Measurements from ENCODE around the gene SRCIN1. TPM values are rescaled to one million over a fixed set of nuclear protein-coding genes. Genes with fewer than 3 reads are reported as not detected.
A peak's percentile ranks its signal among the peaks of the same experiment; 100 is the strongest.
"Not testable (repeated sequence)": the region's sequence is repeated elsewhere in the genome, so short reads cannot be mapped to it uniquely, and the experiment has no call there.

The SRCIN1 gene
- 0.59 TPM for total RNA-seq (ENCODE audit: unreplicated experiment)
- long read RNA-seq = 0 reads

DNA sequence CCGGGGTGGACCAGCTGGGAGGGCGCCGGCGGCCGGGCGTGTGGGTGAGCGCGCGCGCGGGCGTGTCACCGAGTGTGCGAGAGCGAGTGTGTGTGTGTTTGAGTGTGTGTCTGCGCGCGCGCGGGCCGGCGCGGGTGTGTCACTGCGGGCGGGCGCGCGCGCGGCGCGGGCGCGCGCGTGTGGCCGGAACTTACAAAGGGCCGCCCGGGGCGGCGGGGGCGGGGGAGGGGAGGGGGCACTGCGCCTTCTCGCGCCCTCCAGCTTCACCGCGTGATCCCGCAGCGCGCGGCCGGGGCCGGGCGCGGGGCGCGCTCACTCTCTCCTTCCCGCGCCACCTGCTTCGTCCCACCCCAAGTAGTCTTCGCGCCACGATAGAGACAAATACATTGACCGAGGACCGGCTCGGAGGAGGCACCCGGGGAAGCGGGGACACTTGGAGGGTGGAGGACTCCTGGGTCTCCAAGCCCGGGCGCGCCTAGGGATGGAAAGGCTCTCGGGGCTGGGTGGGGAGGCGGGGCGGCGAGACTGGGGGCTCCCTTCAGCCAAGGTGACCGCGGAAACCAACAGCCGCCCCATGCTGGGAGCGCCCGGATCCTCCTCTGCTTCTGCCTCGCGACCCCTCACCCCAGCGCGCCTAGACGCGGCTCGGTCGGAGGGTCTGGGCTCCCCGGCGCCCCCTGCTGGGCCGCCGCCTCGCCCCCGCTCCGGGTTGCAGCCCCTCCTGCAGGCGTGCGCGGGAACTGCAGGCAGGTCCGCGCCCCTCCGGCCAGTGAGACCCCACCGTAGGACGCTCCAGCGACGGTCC is at the start of gene SRCIN1:
SRCIN1 (minus strand) TSS at position 112 of the 805 bp plus-strand sequence. CDS start 247 bp downstream, outside the sequence.
- H3K27me3 Mint-ChIP-seq (ENCODE audit: unreplicated experiment) = peaks cover 12% of the 10 kb centered on the region
- peak; percentile 58 for DNase-seq (ENCODE audit: low spot score)
- peak; percentile 100 for TF ChIP-seq CTCF (IDR thresholded peaks at IDR 0.05; ENCODE audit: unreplicated experiment)
- peaks cover 12% of the 10 kb centered on the region for H3K4me1 Mint-ChIP-seq (ENCODE audit: unreplicated experiment)
- H3K27ac Mint-ChIP-seq (ENCODE audit: unreplicated experiment) = no peak within 1 kb of the TSS
- H3K36me3 Mint-ChIP-seq (ENCODE audit: low read depth, unreplicated experiment) = peaks cover 9% of the 10 kb centered on the region
- H3K9me3 Mint-ChIP-seq (ENCODE audit: unreplicated experiment) = no peaks in the 10 kb centered on the region
- H3K4me3 Mint-ChIP-seq (ENCODE audit: unreplicated experiment) = no peak within 1 kb of the TSS

GRCh38 chr17:38654411-38655398 is 49.0 kb upstream of the SRCIN1 start:
- Mint-ChIP-seq H3K36me3 (ENCODE audit: low read depth, unreplicated experiment) (no peaks in the 10 kb centered on the region), H3K27me3 (ENCODE audit: unreplicated experiment) (no peaks in the 10 kb centered on the region), H3K4me1 (ENCODE audit: unreplicated experiment) (no peaks in the 10 kb centered on the region), H3K9me3 (ENCODE audit: unreplicated experiment) (no peaks in the 10 kb centered on the region), H3K27ac (ENCODE audit: unreplicated experiment) (no peak overlapping the region), H3K4me3 (ENCODE audit: unreplicated experiment) (no peak overlapping the region)
- DNase-seq (ENCODE audit: low spot score) = no peak
- TF ChIP-seq CTCF (IDR thresholded peaks at IDR 0.05; ENCODE audit: unreplicated experiment) = no peak

DNA sequence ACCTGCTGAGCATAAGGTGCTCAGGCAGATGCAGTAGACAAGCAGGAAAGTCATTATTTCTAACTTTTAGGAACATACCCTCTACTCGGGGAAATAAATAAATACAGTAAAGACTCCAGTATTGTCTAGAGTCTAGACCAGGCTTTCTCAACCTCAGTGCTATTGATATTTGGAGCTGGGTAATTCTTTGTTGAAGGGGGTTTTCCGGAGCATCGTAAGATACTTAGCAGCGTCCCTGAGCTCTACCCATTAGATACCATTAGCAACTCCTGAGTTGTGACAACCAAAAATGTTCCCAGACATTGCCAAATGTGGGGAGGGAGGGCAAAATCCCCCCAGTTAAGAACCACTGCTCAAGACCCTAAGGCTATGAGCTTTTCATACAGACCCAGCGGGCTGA is 47.9 kb upstream of the SRCIN1 start:
- no peak overlapping the region for H3K4me3 Mint-ChIP-seq (ENCODE audit: unreplicated experiment)
- no peak for DNase-seq (ENCODE audit: low spot score)
- no peak overlapping the region for H3K27ac Mint-ChIP-seq (ENCODE audit: unreplicated experiment)
- TF ChIP-seq CTCF (IDR thresholded peaks at IDR 0.05; ENCODE audit: unreplicated experiment) = no peak
- no peaks in the 10 kb centered on the region for H3K27me3 Mint-ChIP-seq (ENCODE audit: unreplicated experiment)
- H3K9me3 Mint-ChIP-seq (ENCODE audit: unreplicated experiment) = no peaks in the 10 kb centered on the region
- H3K36me3 Mint-ChIP-seq (ENCODE audit: low read depth, unreplicated experiment) = no peaks in the 10 kb centered on the region
- no peaks in the 10 kb centered on the region for H3K4me1 Mint-ChIP-seq (ENCODE audit: unreplicated experiment)

GRCh38 chr17:38653230-38653629 is 47.5 kb upstream of the SRCIN1 start:
- H3K36me3 Mint-ChIP-seq (ENCODE audit: low read depth, unreplicated experiment) = no peaks in the 10 kb centered on the region
- H3K4me3 Mint-ChIP-seq (ENCODE audit: unreplicated experiment) = no peak overlapping the region
- DNase-seq (ENCODE audit: low spot score) = no peak
- no peaks in the 10 kb centered on the region for H3K9me3 Mint-ChIP-seq (ENCODE audit: unreplicated experiment)
- TF ChIP-seq CTCF (IDR thresholded peaks at IDR 0.05; ENCODE audit: unreplicated experiment) = no peak
- no peaks in the 10 kb centered on the region for H3K4me1 Mint-ChIP-seq (ENCODE audit: unreplicated experiment)
- H3K27me3 Mint-ChIP-seq (ENCODE audit: unreplicated experiment) = no peaks in the 10 kb centered on the region
- no peak overlapping the region for H3K27ac Mint-ChIP-seq (ENCODE audit: unreplicated experiment)

GRCh38 chr17:38650653-38651173 is 45.0 kb upstream of the SRCIN1 start:
- not testable (repeated sequence) for DNase-seq (ENCODE audit: low spot score); H3K4me3 Mint-ChIP-seq (ENCODE audit: unreplicated experiment); H3K27ac Mint-ChIP-seq (ENCODE audit: unreplicated experiment); H3K36me3 Mint-ChIP-seq (ENCODE audit: low read depth, unreplicated experiment); H3K27me3 Mint-ChIP-seq (ENCODE audit: unreplicated experiment); H3K4me1 Mint-ChIP-seq (ENCODE audit: unreplicated experiment); H3K9me3 Mint-ChIP-seq (ENCODE audit: unreplicated experiment)

Measured in endothelial cell (in vitro differentiated cells).